GM19043 (cell line): ENCODE data around the gene BAIAP2L2.

Source experiments
- ATAC-seq: cut with Tn5 transposase; IDR thresholded peaks from one replicate; pipeline ENCODE4 v1.9.1; 2021; ENCODE audit warnings: low read depth; ENCODE audit not compliant: unreplicated experiment

BAIAP2L2 gene

DNA sequence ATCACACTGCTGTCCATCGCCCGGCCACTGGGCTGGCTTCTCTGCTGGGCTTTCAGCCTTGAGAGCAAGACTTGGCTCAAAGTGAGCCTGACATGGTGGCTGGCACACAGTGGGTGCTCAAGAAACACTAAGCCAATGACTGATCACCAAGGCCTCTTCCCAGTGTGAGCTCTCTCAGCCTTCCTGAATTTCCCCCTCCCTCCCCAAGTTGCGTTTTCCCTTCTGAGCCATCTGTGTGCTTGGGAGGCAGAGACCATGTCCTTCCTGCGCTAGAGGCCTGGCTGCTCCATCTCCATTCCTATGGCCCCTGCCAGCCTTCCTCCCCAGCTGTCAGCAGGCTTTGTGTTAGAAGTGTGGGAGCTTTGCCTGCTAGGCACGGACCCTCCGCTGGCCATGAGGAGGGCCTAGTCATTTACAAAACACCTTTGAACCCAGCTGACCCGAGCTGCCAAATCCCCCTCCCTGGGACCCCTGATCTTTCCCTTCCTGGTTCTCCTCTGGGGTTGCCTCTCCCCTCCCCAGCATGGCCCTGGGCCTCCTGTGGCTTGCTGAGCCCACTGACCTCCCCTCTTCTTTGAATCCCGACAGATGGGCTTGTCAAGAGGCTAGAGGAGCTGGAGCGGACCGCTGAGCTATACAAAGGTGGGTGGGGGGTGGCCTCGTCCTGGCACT lies 40.1 kb downstream of the BAIAP2L2 start:
- ATAC-seq, result no peak

DNA sequence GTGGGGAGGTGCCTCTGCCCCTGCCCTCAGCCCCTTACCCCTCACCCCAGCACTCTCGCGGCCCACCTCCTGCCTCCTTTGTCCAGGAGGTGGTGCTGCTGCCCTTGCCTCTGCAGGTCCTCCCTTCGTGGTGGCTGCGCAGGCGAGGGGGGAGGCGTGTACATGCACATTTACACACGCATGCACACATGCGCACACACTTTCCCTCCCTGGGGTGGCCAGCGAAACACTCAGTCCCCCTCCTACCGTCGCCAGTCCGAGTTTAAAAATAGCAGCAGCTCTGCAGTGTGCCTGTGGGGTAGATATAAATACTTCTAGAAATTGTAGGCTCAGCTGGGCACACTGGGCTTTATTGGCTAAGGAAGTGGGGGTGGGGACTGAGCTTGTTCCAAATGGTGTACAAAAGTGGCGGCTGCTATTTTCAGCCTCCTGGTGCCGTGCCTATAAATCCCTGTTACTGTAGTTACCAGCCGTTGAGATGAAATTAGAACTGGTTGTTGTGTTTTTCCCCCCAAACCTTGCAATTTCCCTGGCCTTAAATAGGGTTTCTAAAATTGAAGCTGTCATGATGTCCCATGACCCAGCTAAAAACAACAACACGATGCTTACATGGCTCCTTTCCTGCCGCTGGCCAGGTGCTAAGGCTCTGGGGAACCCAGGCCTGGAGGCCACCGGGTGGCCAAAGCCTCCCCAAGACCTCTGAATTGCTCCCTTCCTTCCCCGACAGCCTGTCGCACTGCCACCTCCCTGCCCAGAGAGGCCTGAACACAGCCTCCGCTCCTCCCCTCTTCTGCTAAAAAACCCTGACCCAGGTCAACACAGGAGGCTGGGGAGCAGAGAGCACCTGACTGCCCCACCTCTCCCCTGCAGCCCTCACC lies 40.9 kb downstream of the BAIAP2L2 start:
- ATAC-seq, result no peak

DNA sequence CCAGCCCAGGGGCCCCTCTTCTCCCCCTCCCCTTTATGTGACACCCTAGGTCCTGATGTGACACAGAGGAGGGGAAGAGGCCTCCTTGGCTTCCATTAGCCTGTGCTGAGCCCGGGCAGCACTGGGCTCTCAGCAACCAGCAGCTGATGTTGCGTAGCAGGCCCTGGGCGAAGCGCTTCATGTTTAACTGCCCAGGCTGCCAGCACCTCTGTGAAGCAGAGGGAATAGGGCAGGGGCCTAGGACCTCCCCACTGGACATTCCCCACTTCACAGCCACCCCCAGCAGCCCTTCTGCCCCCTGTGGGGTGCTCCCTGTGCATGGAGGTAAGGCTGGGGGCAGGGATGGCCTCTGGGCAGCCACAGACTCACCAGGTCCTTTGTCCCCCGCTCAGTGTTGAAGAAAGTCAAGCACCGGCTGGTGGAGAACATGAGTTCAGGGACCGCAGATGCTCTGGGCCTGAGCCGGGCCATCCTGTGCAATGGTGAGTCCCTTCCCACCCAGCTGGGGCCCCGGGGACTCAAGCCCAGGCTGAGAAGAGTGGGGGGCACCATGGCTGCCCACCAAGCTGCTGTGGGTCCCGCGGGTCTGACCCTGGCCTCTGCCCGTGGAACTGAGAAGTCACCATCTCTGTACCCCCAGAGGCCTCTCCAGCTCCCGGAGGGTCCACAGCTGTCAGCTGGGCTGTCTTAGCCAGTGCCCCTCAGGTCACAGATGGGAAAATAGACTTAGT lies 41.7 kb downstream of the BAIAP2L2 start:
- no peak for ATAC-seq

DNA sequence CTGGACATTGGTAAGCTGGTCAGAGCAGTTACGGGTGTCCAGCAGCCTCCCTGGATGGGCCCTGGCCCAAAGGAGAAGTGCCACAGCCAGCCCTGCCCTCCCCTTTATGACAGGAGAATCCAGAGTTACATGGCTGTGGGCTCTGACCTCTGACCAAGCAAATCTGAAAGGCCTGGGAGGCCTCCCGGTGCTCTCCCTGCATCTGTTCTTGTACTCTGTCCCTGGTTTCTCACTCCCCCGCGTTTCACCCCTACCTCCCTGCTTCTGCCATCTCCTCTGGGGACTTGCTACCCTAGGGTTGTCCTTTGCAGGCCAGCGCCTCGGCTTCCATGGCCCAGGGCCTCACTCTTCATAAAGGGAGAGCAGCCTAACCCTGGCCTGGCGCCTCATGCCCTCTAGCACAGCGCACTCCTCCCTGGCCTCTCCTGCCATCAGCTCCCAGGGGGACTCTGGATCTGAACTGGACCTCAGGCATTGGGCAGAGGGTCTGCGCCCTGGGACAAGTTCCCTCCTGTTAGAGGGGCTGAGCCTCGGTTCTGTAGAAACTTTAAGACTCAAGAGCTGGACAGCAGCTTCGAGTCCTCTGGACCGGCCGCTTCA lies 42.6 kb downstream of the BAIAP2L2 start:
- no peak for ATAC-seq

DNA sequence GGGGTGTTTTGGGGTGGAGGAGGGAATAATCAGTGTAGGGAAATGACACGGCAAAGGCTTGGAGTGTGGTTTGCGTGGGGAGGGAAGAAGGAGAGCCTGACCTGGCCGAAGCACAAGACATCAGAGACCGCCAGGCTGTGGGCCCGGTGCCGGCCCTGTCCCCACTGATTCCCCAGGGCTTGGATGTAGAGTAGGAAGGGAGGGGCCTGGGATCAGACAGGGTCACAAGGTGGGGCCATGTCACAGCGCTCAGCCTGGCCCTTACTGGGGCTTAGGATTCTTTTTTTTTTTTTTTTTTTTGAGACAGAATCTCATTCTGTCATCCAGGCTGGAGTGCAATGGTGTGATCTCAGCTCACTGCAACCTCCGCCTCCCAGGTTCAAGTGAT lies 43.5 kb downstream of the BAIAP2L2 start:
- no peak for ATAC-seq

DNA sequence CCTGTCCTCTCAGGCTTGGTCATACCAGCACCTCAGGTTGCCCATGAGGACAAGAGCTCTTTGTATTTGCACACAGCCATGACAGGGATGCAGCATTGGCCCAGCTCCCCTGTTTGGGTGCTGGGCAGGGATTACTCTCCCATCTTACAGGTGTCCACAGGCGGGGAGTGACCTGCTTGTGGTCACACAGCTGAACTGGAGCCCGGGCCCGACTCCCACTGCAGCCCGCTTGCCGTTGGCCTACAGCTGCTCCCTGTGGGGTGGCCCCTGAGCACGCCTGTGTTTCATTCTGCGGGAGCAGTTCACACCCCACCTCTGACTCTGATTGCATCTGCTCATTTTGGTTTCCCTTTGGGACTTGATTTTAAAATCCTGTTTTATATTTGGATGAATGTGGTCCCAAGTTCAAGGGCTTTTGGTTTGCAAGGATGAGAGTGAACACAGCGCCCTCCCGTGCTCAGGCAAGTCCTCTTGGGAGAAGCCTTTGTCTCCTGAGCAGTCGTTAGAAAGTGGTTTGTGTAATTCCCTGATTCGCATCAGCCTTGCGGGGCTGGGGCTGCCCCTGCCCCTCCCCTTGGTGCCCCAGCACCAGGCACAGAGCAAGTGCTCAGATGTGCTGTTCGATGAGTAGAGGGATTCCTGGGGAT lies 44.0 kb downstream of the BAIAP2L2 start:
- ATAC-seq, result no peak

DNA sequence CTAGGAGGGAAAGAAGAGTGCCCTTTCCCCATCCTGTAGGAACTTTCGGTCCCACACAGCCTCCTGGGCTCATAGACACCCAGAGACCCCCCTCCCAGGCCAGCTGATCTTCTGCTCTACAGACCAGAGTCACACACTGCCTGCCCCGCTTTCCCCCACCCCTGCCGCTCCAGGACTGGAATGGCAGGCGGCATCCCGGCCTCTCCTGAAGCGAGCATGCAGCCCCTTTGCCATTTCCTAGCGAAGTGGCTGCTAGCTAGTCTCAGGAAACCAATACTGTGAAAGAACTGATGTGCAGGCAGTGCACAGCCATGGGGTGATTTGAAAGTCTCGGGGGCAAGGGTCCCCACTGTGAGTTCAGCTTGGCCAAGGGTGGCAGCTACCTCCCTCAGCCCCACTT lies 44.9 kb downstream of the BAIAP2L2 start:
- no peak for ATAC-seq

DNA sequence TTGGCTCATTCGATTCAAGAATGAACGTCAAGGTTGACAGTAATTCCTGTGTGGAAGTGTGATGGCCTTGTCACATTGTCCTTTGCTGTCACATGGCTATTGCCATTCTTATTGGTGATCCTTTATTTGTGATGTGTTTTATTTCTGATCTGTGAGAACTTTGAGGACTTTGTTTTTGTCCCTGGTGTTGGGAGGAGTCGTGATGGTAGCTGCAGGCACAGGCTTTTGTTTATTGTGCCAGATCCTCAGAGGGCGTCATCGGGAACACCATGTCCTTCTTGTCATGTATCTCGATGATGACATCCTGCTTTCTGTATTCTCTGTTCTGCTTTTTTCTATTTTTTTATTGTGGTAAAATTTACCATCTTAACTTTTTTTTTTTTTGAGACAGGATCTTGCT lies 47.7 kb downstream of the BAIAP2L2 start:
- no peak for ATAC-seq

DNA sequence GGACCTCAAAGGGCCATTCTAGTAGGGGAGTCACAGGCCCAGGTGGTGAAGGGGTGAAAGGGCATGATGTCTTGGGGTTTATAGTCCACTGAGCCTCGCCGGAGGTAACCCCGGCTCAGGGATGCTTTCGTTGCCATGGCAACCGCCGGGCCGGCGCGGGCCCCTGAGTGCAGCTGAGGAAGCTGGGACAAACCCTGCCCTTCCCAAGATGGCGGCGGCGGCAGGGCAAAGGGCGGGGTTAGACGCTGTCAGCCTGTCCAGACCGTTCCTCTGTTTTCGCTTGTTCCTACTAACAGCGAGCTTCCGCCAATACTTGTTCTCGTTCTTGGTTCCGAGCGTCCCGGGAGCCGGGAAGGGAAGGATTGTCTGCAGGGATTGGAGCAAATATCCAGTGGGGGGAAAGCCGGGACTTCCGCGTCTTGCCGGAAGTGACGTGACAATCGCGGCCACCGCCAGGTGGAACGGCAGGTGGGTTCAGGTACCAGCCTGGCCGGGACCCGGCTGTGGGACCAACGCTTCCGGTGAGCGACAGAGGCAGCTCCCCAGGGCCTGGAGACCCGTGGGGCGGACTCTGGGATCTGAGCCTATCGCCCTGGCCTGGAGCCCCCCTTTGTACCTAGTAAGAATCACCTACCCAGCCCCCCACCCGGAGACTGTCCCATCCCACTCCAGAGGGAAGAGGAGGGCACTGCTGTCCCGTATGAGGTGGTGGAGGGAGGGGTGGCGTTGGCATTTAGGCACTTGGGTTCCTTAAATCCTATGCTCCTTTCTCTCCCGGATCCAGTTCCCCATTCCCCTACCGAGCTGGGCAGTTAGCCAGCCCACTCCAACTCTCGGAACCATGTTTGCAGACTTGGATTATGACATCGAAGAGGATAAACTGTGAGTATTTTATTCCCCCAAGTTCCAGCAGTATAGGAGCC lies 53.3 kb downstream of the BAIAP2L2 start, which contains the start of gene PICK1:
Gene PICK1, plus strand, starts transcription at position 436 of the 923 bp plus-strand sequence. Its CDS starts 406 bp downstream, at position 842.
- ATAC-seq, result no peak

DNA sequence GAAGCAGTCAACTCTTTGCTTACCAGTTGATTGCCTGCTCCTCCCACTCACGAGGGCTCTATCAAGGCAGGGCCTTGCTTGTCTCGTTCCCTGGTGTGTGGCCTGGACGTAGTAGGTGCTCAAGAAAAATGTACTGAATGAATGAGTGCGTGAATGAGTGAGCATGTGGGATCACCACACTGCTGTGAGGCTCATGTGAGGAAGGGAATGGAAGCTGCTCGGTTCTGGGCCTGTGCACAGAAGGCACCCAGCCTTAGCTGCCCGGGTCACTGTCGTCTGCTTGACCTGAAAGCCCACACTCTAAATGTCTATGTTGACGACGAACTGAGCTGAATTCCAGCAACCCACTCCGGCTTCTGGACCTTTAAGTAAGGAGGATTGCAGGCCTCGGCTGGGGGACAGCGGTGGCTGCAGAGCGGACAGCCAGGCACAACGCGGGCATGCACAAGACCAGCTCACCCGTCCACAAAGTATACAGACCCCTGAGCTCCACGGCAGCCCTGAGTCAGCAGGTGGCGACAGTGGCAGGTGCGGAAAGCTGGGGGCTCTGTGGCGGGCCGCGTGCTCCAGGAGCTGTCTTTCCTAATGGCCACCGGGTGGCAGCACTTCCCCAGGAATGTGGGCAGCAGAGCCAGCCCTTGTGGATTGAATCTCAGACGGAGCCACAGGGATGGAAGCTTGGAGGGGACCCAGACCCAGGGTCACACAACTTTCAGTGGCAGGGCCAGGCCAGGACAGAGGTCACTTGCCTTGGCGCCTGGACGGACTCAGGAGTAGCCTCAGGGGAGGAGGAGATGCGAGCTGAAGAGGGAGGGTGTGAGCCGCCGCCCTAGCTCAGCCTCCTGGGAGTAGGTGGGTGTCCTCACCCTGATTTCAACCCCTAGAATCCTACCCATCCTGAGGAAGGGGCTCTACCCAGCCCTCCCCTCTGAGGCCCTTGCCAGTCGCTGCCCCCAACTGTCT lies 58.3 kb downstream of the BAIAP2L2 start:
- no peak for ATAC-seq

DNA sequence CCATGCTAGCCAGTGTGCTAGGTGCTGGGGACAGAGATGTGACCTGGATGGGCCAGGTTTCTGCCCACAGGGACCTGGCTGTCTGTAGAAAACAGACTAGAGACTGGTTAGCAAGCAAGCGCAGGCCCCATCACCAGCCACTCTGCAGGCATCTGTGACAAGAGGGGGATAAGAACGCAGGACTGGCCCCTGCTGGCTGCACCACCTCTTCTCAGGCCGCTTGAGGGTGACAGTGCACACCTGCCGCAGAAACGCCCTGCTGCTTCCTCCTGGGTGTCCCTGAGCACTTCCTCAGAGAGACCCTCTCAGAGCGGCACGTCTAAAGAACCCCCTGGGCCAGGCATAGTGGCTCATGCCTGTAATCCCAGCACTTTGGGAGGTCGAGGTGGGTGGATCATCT lies 59.2 kb downstream of the BAIAP2L2 start:
- ATAC-seq, result no peak

DNA sequence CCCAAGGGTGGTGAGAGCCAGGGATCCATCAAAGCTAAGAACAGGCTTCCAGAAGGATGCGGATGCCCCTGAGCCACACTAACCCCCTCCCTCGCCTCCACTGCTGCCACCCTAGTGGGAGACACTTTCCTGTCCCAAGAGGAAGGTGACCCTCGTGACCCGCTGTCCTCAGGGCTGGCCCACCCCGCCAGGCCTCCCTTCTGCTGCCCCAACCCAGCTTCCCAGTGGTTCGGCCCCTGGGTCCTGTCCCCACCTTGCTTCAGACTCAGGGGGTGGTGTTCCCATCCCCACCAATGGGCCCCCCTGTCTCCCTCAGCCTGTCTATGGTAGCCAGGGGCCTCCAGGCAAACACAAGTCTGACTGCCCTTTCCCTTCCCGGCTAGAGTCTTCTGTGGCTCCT lies 59.8 kb downstream of the BAIAP2L2 start:
- no peak for ATAC-seq

DNA sequence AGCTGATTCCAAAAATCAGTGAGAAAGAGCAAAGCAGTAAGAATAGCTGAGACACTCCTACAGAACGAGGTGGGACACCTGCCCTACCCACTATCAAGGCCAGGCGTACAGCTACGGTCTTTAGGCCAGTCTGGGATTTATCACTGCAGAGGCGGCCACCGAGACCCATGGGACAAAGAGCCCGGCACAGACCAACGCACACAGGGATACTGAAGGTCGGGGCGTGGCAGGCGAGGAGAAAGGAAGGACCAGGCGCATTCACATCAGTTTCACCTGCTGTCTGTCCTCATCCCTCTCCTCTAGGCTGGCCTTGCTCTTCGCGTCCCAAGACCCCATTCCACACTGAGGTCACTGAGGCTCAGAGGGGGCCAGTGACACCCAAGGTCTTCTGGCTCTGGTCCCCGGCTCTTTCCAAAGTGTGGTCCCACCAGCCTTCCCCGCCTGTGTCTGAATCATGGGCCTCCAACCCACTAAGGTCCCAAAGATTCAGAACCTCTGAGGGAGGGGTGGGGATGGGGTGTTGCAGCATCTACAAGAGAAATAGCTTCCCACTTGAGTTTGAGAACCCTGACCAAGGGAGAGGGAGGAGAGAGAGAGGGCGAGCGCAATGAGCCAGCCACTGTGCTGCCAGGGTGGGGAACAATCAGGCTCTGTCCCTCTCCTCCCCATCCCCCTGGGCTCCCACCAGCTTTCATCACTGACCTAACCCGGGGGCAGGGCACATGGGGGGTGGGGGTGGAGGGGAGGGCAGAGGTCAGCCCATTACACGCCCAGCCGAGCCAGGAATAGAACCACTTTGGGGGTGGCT lies 60.5 kb downstream of the BAIAP2L2 start:
- no peak for ATAC-seq

DNA sequence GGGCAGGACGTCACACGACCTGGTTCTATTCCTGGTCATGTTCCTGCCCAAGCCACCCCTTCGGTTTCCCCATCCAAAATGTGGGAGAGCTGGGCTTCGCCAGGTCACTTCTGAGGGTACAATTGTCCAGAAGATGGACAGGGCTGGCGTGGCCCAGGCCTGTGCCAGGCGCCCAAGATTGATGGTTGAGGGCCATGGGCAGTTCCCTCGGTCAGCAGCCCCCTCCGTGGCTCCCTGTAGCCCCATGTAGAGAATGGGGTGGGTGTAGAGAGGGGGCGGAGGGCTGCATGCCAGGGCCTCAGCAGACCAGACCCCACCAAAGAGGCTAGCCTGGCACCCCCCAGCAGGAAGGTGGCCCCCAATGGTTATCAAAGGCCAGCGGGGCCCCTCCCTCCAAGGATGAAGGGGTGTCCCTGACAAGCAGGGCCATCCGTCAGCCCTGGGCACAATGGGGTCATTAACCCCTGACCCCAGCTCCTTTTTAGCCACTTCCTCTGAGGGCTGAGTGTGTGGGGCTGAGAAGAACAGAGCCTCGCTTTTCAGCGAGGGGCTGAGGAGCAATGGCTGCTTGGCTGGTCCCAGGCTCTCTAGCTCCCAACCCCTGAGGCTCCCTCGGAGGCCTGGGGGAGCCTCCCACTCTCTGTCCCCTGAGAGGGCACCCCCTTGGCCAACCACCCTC lies 64.3 kb downstream of the BAIAP2L2 start:
- ATAC-seq, result no peak

DNA sequence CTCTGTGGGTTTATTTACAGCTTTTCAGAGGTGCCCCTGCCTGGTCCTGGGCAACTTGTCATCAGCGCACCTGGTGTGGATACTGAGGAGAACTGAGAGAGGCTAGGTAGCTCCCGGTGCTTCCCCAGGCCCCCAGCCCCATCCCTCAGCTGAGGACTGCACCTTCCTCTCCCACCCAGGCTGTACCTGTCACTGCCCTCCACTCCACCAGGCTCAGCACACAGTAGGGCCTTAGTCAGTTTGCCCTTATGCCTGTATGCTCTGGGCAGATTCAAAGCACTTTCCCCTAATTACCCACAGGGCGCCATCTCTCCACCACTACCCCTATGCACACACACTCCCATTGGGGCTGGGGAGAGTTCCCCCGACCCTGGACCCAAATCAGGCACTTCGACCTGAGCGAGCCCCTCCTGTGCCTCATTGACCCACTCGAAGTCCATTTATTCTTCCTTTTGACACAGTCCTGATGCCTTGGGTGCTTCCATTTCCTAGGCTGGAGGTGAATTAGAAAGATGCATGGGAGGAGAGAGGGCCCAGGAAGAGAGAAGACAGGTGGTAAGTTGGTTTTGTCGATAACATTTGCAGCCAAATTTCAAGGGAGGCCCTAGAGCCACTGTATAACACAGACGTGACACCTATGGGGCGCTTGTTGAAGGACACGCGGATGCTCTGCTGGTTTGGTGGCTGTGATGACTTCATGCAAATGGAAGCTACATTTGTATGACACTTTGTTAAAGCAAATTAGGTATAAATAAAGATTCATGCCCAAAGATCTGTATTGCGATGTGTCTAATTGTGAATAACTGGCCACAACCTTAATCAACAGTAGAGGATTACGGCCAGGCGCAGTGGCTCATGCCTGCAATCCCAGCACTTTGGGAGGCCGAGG lies 67.1 kb downstream of the BAIAP2L2 start:
- no peak for ATAC-seq

DNA sequence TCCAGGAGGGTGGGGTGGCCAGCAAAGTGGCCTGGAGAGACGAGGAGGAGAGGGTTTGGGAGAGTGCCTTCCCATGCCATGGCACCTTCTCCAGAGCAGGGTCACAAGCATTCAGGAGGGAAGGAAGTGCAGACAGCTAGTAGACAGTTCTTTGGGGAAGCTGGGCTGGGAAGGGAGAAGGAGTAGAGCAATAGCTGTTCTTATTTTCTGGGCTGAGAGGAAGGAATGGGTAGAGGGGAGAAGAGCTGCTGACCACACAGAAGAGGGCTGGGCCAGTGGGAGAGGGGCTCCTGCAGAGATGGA lies 68.0 kb downstream of the BAIAP2L2 start:
- ATAC-seq, result no peak
